WTC11 (cell line): Measurements from ENCODE around the gene CTNNA2. TPM values are rescaled to one million over a fixed set of nuclear protein-coding genes. Genes with fewer than 3 reads are reported as not detected.
A peak's percentile ranks its signal among the peaks of the same experiment; 100 is the strongest.

Experiments
- ATAC-seq: fragments of 200-7000 bp; cut with Tn5 transposase; 2 replicates; pipeline ENCODE4 v1.10.0; 2021; ENCODE audit warnings: mild to moderate bottlenecking, moderate library complexity
- CTCF ChIA-PET: fragments of 300-600 bp; sonication (Branson Sonifier 250); formaldehyde crosslinking; loops from one replicate; lab custom pipeline; 2021; ENCODE audit warnings: antibody characterized with exemption; lab: Charles Lee
- POLR2A ChIA-PET: fragments of 350-600 bp; sonication (Branson Sonifier 250); formaldehyde crosslinking; loops from one replicate; lab custom pipeline; 2021; ENCODE audit warnings: antibody characterized with exemption; lab: Charles Lee
- DNase-seq: peaks from one replicate; pipeline ENCODE4 v3.0.0; 2021; ENCODE audit warnings: low spot score
- H3K27ac Mint-ChIP-seq: 2 replicates; pipeline ENCODE4 v1.8.0; 2021; ENCODE audit warnings: mixed read lengths
- H3K27me3 Mint-ChIP-seq: 2 replicates; pipeline ENCODE4 v1.8.0; 2021; ENCODE audit warnings: low read depth, mild to moderate bottlenecking, moderate library complexity, mixed read lengths
- H3K36me3 Mint-ChIP-seq: 2 replicates; pipeline ENCODE4 v1.8.0; 2021; ENCODE audit warnings: mixed read lengths
- H3K4me1 Mint-ChIP-seq: 2 replicates; pipeline ENCODE4 v1.8.0; 2022; ENCODE audit warnings: mixed read lengths
- H3K4me3 Mint-ChIP-seq: 2 replicates; pipeline ENCODE4 v1.8.0; 2021; ENCODE audit warnings: mild to moderate bottlenecking, moderate library complexity, mixed read lengths
- H3K9me3 Mint-ChIP-seq: 2 replicates; pipeline ENCODE4 v1.8.0; 2021; ENCODE audit warnings: mixed read lengths
- CREM ChIP-seq: sonication (generic); formaldehyde crosslinking; IDR thresholded peaks from 2 replicates; pipeline ENCODE4 v1.8.1; 2022; ENCODE audit warnings: mild to moderate bottlenecking, missing genetic modification reagents, moderate library complexity
- ELF4 ChIP-seq: sonication (generic); formaldehyde crosslinking; IDR thresholded peaks from 2 replicates; pipeline ENCODE4 v1.8.1; 2022; ENCODE audit warnings: low read depth, mild to moderate bottlenecking, moderate library complexity, missing genetic modification reagents
- EMX1 ChIP-seq: fragments of 250-450 bp; sonication (Bioruptor Pico); IDR thresholded peaks from 2 replicates; pipeline ENCODE4 v1.8.0; 2021; ENCODE audit warnings: mild to moderate bottlenecking
- ETV6 ChIP-seq: sonication (generic); formaldehyde crosslinking; IDR thresholded peaks from 2 replicates; pipeline ENCODE4 v1.8.1; 2022; ENCODE audit warnings: mild to moderate bottlenecking, missing genetic modification reagents
- FOXP1 ChIP-seq: sonication (generic); formaldehyde crosslinking; IDR thresholded peaks from 2 replicates; pipeline ENCODE4 v1.8.0; 2022; ENCODE audit warnings: missing genetic modification reagents, mild to moderate bottlenecking, moderate library complexity, borderline replicate concordance
- GABPB1 ChIP-seq: sonication (generic); formaldehyde crosslinking; IDR thresholded peaks from 2 replicates; pipeline ENCODE4 v1.8.1; 2023; ENCODE audit warnings: mild to moderate bottlenecking, missing genetic modification reagents
- NFE2L1 ChIP-seq: sonication (generic); formaldehyde crosslinking; IDR thresholded peaks from 2 replicates; pipeline ENCODE4 v1.8.1; 2023; ENCODE audit warnings: missing genetic modification reagents
- SMAD3 ChIP-seq: sonication (generic); formaldehyde crosslinking; IDR thresholded peaks from 2 replicates; pipeline ENCODE4 v1.8.0; 2022; ENCODE audit warnings: missing genetic modification reagents, mild to moderate bottlenecking, borderline replicate concordance
- TCF7 ChIP-seq: sonication (generic); formaldehyde crosslinking; IDR thresholded peaks from 2 replicates; pipeline ENCODE4 v1.8.0; 2022; ENCODE audit warnings: mild to moderate bottlenecking, low read depth, missing genetic modification reagents, moderate library complexity
- TEAD1 ChIP-seq: sonication (generic); formaldehyde crosslinking; IDR thresholded peaks from 2 replicates; pipeline ENCODE4 v1.8.0; 2022; ENCODE audit warnings: mild to moderate bottlenecking, missing genetic modification reagents
- TEAD4 ChIP-seq: sonication (generic); formaldehyde crosslinking; IDR thresholded peaks from 2 replicates; pipeline ENCODE4 v1.8.0; 2022; ENCODE audit warnings: mild to moderate bottlenecking, missing genetic modification reagents
- ZNF121 ChIP-seq: sonication (generic); formaldehyde crosslinking; IDR thresholded peaks from 2 replicates; pipeline ENCODE4 v1.8.0; 2023; ENCODE audit warnings: missing genetic modification reagents
- total RNA-seq: library from RNA; stranded (reverse); gene quantifications from 3 replicates; pipeline ENCODE4 v1.2.3, GENCODE V29; 2021
- TF ChIP-seq, protein P1 (sequence below): sonication (generic); formaldehyde crosslinking; IDR thresholded peaks from 2 replicates; pipeline ENCODE4 v1.8.0; 2022; ENCODE audit warnings: mild to moderate bottlenecking, missing genetic modification reagents
- TF ChIP-seq, protein P2 (sequence below): sonication (generic); formaldehyde crosslinking; IDR thresholded peaks from 2 replicates; pipeline ENCODE4 v1.8.1; 2023; ENCODE audit warnings: mild to moderate bottlenecking, missing genetic modification reagents, borderline replicate concordance
- TF ChIP-seq, protein P3 (sequence below): sonication (generic); formaldehyde crosslinking; IDR thresholded peaks from 2 replicates; pipeline ENCODE4 v1.8.1; 2022; ENCODE audit warnings: mild to moderate bottlenecking, missing genetic modification reagents, moderate library complexity, borderline replicate concordance
- TF ChIP-seq, protein P4 (sequence below): sonication (generic); formaldehyde crosslinking; IDR thresholded peaks from 2 replicates; pipeline ENCODE4 v1.8.1; 2023; ENCODE audit warnings: mild to moderate bottlenecking, missing genetic modification reagents
- TF ChIP-seq, protein P5 (sequence below): sonication (generic); formaldehyde crosslinking; IDR thresholded peaks from 2 replicates; pipeline ENCODE4 v1.8.1; 2022; ENCODE audit warnings: low read depth, missing genetic modification reagents, borderline replicate concordance
- TF ChIP-seq, protein P6 (sequence below): sonication (generic); formaldehyde crosslinking; IDR thresholded peaks from 2 replicates; pipeline ENCODE4 v1.8.1; 2022; ENCODE audit warnings: missing genetic modification reagents, borderline replicate concordance
- TF ChIP-seq, protein P7 (sequence below): sonication (generic); formaldehyde crosslinking; IDR thresholded peaks from 2 replicates; pipeline ENCODE4 v1.8.1; 2023; ENCODE audit warnings: mild to moderate bottlenecking, missing genetic modification reagents, moderate library complexity

The CTNNA2 gene
- total RNA-seq, 1 experiment from 2014 or later = 3.8 TPM

DNA sequence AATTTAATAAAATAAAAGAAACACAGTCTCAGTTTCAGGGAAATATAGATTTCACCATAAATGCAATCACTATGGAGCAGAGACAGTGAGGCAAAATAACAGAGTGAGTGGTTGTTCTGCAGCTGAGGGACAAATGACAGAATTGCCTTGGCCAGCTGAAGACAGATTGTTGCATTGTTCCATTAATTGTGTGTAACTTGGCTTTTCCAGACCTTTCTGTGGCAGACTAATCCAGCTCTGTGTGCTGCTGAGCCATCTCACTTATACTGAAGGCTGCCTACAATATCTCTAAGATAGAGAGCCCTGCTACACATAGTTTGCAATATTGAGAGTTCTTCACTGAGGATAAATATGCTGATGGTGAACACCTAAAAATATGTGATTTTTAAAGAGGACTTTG, 780.2 kb downstream of the CTNNA2 start:
- POLR2A ChIA-PET = no interaction called here
- no peaks in the 10 kb centered on the region for H3K9me3 Mint-ChIP-seq

DNA sequence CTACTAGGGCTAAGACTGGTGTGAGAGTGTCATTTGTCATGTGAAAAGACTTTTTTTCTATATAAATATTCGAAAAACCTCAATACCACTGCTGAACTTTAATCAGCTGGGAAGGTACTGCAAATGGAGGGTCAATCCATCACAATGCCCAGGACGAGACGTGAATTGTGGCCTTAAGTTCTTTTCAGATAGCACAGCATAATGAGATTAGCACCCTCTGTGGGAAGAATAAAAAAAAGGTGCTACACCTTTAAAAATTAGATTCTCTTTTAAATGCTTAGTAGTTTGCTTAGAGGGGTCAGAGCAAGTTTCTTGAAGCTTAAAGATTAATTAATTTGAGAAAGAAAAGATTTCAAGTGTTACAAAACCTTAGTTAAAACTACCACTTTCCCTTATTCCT, 786.1 kb downstream of the CTNNA2 start:
- TF ChIP-seq, protein P1, sequence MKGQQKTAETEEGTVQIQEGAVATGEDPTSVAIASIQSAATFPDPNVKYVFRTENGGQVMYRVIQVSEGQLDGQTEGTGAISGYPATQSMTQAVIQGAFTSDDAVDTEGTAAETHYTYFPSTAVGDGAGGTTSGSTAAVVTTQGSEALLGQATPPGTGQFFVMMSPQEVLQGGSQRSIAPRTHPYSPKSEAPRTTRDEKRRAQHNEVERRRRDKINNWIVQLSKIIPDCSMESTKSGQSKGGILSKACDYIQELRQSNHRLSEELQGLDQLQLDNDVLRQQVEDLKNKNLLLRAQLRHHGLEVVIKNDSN = no peak
- TF ChIP-seq GABPB1 (CRISPR knock-in tag) (no peak), ELF4 (CRISPR knock-in tag) (no peak)
- TF ChIP-seq, protein P2, sequence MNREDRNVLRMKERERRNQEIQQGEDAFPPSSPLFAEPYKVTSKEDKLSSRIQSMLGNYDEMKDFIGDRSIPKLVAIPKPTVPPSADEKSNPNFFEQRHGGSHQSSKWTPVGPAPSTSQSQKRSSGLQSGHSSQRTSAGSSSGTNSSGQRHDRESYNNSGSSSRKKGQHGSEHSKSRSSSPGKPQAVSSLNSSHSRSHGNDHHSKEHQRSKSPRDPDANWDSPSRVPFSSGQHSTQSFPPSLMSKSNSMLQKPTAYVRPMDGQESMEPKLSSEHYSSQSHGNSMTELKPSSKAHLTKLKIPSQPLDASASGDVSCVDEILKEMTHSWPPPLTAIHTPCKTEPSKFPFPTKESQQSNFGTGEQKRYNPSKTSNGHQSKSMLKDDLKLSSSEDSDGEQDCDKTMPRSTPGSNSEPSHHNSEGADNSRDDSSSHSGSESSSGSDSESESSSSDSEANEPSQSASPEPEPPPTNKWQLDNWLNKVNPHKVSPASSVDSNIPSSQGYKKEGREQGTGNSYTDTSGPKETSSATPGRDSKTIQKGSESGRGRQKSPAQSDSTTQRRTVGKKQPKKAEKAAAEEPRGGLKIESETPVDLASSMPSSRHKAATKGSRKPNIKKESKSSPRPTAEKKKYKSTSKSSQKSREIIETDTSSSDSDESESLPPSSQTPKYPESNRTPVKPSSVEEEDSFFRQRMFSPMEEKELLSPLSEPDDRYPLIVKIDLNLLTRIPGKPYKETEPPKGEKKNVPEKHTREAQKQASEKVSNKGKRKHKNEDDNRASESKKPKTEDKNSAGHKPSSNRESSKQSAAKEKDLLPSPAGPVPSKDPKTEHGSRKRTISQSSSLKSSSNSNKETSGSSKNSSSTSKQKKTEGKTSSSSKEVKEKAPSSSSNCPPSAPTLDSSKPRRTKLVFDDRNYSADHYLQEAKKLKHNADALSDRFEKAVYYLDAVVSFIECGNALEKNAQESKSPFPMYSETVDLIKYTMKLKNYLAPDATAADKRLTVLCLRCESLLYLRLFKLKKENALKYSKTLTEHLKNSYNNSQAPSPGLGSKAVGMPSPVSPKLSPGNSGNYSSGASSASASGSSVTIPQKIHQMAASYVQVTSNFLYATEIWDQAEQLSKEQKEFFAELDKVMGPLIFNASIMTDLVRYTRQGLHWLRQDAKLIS (CRISPR knock-in tag) = no peak
- ATAC-seq = no peak
- Mint-ChIP-seq H3K27ac (no peak overlapping the region), H3K27me3 (peaks cover 40% of the 10 kb centered on the region), H3K4me1 (peaks cover 54% of the 10 kb centered on the region), H3K9me3 (no peaks in the 10 kb centered on the region), H3K36me3 (no peaks in the 10 kb centered on the region), H3K4me3 (no peak overlapping the region)
- DNase-seq = no peak
- ChIA-PET CTCF (interaction anchor here (0.6 to 2.0 kb wide), 8 partner anchors 10 to 544 kb away, joined by 3 to 8 read pairs (median 3); no protein-coding TSS in a partner anchor), POLR2A (interaction anchor here (0.6 kb wide), 1 partner anchor 649 kb away, joined by 9 read pairs; no protein-coding TSS in a partner anchor)

More for the DNA sequence above, 780.2 kb downstream of the CTNNA2 start:
- CTCF ChIA-PET = no interaction called here
- no peak for DNase-seq
- no peak for ATAC-seq
- no peak for TF ChIP-seq EMX1 (CRISPR knock-in tag)
- TF ChIP-seq, protein P3, sequence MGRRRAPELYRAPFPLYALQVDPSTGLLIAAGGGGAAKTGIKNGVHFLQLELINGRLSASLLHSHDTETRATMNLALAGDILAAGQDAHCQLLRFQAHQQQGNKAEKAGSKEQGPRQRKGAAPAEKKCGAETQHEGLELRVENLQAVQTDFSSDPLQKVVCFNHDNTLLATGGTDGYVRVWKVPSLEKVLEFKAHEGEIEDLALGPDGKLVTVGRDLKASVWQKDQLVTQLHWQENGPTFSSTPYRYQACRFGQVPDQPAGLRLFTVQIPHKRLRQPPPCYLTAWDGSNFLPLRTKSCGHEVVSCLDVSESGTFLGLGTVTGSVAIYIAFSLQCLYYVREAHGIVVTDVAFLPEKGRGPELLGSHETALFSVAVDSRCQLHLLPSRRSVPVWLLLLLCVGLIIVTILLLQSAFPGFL (CRISPR knock-in tag) = no peak
- TF ChIP-seq, protein P4, sequence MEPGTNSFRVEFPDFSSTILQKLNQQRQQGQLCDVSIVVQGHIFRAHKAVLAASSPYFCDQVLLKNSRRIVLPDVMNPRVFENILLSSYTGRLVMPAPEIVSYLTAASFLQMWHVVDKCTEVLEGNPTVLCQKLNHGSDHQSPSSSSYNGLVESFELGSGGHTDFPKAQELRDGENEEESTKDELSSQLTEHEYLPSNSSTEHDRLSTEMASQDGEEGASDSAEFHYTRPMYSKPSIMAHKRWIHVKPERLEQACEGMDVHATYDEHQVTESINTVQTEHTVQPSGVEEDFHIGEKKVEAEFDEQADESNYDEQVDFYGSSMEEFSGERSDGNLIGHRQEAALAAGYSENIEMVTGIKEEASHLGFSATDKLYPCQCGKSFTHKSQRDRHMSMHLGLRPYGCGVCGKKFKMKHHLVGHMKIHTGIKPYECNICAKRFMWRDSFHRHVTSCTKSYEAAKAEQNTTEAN (CRISPR knock-in tag) = no peak
- TF ChIP-seq, protein P5, sequence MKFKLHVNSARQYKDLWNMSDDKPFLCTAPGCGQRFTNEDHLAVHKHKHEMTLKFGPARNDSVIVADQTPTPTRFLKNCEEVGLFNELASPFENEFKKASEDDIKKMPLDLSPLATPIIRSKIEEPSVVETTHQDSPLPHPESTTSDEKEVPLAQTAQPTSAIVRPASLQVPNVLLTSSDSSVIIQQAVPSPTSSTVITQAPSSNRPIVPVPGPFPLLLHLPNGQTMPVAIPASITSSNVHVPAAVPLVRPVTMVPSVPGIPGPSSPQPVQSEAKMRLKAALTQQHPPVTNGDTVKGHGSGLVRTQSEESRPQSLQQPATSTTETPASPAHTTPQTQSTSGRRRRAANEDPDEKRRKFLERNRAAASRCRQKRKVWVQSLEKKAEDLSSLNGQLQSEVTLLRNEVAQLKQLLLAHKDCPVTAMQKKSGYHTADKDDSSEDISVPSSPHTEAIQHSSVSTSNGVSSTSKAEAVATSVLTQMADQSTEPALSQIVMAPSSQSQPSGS = no peak
- Mint-ChIP-seq H3K36me3 (no peaks in the 10 kb centered on the region), H3K27ac (no peak overlapping the region), H3K27me3 (no peaks in the 10 kb centered on the region; the same call in 1 of the 2 replicates), H3K4me1 (peaks cover 7% of the 10 kb centered on the region), H3K4me3 (no peak overlapping the region)

DNA sequence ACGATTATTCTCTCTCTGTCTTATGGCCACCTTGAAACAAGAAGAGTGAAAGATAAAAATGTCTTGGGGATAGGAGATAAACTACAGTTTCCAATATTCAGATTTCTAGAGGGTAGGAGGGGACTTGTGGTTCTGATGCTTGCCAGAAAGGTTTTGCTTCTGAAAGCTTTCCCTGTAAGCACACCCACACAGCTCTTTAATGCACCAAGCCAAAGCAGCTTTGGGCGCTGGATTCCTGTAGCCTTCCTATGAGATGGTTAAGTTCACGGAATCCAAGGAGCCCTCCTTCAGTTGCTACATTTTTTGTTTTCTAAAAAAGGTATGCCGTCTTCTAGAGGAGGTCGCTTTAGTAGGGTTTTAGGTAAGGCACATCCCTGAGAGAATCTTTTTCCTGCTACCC, 786.8 kb downstream of the CTNNA2 start:
- DNase-seq (no peak), ATAC-seq (no peak)
- peaks cover 48% of the 10 kb centered on the region for H3K27me3 Mint-ChIP-seq
- no peak overlapping the region for H3K27ac Mint-ChIP-seq
- H3K4me1 Mint-ChIP-seq = peaks cover 52% of the 10 kb centered on the region
- no peaks in the 10 kb centered on the region for H3K36me3 Mint-ChIP-seq
- no peaks in the 10 kb centered on the region for H3K9me3 Mint-ChIP-seq
- H3K4me3 Mint-ChIP-seq = peak overlapping the region; percentile 29
- ChIA-PET POLR2A (interaction anchor here (0.6 kb wide), 1 partner anchor 650 kb away, joined by 9 read pairs; no protein-coding TSS in a partner anchor), CTCF (interaction anchor here (0.6 to 2.0 kb wide), 8 partner anchors 11 to 543 kb away, joined by 3 to 8 read pairs (median 3); no protein-coding TSS in a partner anchor)
- TF ChIP-seq, protein P6, sequence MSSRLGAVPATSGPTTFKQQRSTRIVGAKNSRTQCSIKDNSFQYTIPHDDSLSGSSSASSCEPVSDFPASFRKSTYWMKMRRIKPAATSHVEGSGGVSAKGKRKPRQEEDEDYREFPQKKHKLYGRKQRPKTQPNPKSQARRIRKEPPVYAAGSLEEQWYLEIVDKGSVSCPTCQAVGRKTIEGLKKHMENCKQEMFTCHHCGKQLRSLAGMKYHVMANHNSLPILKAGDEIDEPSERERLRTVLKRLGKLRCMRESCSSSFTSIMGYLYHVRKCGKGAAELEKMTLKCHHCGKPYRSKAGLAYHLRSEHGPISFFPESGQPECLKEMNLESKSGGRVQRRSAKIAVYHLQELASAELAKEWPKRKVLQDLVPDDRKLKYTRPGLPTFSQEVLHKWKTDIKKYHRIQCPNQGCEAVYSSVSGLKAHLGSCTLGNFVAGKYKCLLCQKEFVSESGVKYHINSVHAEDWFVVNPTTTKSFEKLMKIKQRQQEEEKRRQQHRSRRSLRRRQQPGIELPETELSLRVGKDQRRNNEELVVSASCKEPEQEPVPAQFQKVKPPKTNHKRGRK (CRISPR knock-in tag) = no peak
- TF ChIP-seq TEAD4 = no peak
- TF ChIP-seq, protein P5 = no peak
- no peak for TF ChIP-seq NFE2L1 (CRISPR knock-in tag)
- no peak for TF ChIP-seq EMX1 (CRISPR knock-in tag)
- no peak for TF ChIP-seq CREM (CRISPR knock-in tag)
- TF ChIP-seq, protein P7, sequence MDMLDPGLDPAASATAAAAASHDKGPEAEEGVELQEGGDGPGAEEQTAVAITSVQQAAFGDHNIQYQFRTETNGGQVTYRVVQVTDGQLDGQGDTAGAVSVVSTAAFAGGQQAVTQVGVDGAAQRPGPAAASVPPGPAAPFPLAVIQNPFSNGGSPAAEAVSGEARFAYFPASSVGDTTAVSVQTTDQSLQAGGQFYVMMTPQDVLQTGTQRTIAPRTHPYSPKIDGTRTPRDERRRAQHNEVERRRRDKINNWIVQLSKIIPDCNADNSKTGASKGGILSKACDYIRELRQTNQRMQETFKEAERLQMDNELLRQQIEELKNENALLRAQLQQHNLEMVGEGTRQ (CRISPR knock-in tag) = no peak
- no peak for TF ChIP-seq ZNF121 (CRISPR knock-in tag)
- TF ChIP-seq TCF7 (CRISPR knock-in tag) = no peak
- TF ChIP-seq FOXP1 (CRISPR knock-in tag) = no peak
- no peak for TF ChIP-seq ETV6
- TF ChIP-seq SMAD3 (CRISPR knock-in tag) = no peak
- TF ChIP-seq TEAD1 (CRISPR knock-in tag) = no peak
